Neural cell (in vitro differentiated cells): ENCODE data around the gene SH3BP5L. TPM values are rescaled to one million over a fixed set of nuclear protein-coding genes. Genes with fewer than 3 reads are reported as not detected.

Experiments
- H2AFZ ChIP-seq: fragments of 200-600, 300-800 bp; sonication (generic), shearing (Covaris generic); 2 replicates; pipeline ENCODE4 v1.6.0; 2014; ENCODE audit warnings: low read depth, mild to moderate bottlenecking, antibody characterized with exemption, low read length, moderate library complexity
- H3F3A ChIP-seq: fragments of 200-600 bp; shearing (Covaris generic); 2 replicates; pipeline ENCODE4 v1.6.1; 2016; ENCODE audit warnings: mild to moderate bottlenecking, moderate library complexity, mixed read lengths, antibody characterized with exemption, low read length; ENCODE audit not compliant: insufficient read depth, poor library complexity, severe bottlenecking
- H3K27ac ChIP-seq: fragments of 200-600, 300-800 bp; sonication (generic), shearing (Covaris generic); 2 replicates; pipeline ENCODE4 v1.5.1; 2014; ENCODE audit warnings: mild to moderate bottlenecking, low read length, moderate library complexity
- H3K27me3 ChIP-seq: fragments of 300-800, 200-600 bp; sonication (generic), shearing (Covaris generic); 2 replicates; pipeline ENCODE4 v1.6.0; 2014; ENCODE audit warnings: mild to moderate bottlenecking, low read depth, low read length, moderate library complexity; ENCODE audit not compliant: insufficient read depth
- H3K36me3 ChIP-seq: fragments of 300-800, 200-600 bp; sonication (generic), shearing (Covaris generic); 2 replicates; pipeline ENCODE4 v1.5.1; 2014; ENCODE audit warnings: mild to moderate bottlenecking, antibody characterized with exemption, low read length, moderate library complexity; ENCODE audit not compliant: insufficient read depth
- H3K4me2 ChIP-seq: fragments of 300-800, 200-600 bp; sonication (generic), shearing (Covaris generic); 2 replicates; pipeline ENCODE4 v1.6.0; 2014; ENCODE audit warnings: mild to moderate bottlenecking, low read length
- H3K4me3 ChIP-seq: fragments of 300-800, 200-600 bp; sonication (generic), shearing (Covaris generic); 2 replicates; pipeline ENCODE4 v1.5.1; 2014; ENCODE audit warnings: mild to moderate bottlenecking, low read length, moderate library complexity
- H3K79me2 ChIP-seq: fragments of 200-600 bp; shearing (Covaris generic); replicated peaks from 2 replicates; pipeline ENCODE4 v1.6.0; 2014; ENCODE audit warnings: mild to moderate bottlenecking, low read length, moderate library complexity; ENCODE audit not compliant: insufficient read depth
- H3K9ac ChIP-seq: fragments of 300-800, 200-600 bp; sonication (generic), shearing (Covaris generic); 2 replicates; pipeline ENCODE4 v1.6.1; 2016; ENCODE audit warnings: mild to moderate bottlenecking, low read length, mixed read lengths
- H3K9me2 ChIP-seq: fragments of 200-600 bp; shearing (Covaris generic); 2 replicates; pipeline ENCODE4 v1.6.1; 2016; ENCODE audit warnings: mild to moderate bottlenecking, low read length, mixed read lengths; ENCODE audit not compliant: insufficient read depth
- H3K9me3 ChIP-seq: fragments of 200-600, 300-800 bp; sonication (generic), shearing (Covaris generic); 2 replicates; pipeline ENCODE4 v1.6.1; 2016; ENCODE audit warnings: mild to moderate bottlenecking, mixed run types, low read length, moderate library complexity, mixed read lengths
- H4K20me1 ChIP-seq: fragments of 200-600 bp; shearing (Covaris generic); 2 replicates; pipeline ENCODE4 v1.6.1; 2016; ENCODE audit warnings: mild to moderate bottlenecking, mixed run types; ENCODE audit not compliant: insufficient read depth
- CTCF ChIP-seq: fragments of 450-650 bp; IDR thresholded peaks from 2 replicates; pipeline ENCODE4 v1.5.1; 2014; ENCODE audit warnings: antibody characterized with exemption, mild to moderate bottlenecking, moderate library complexity; ENCODE audit not compliant: poor library complexity, severe bottlenecking
- EP300 ChIP-seq: fragments of 450-650 bp; conservative IDR thresholded peaks from 2 replicates; pipeline ENCODE4 v1.6.1; 2014; ENCODE audit warnings: antibody characterized with exemption, mild to moderate bottlenecking, moderate library complexity; ENCODE audit not compliant: poor library complexity, severe bottlenecking
- EZH2 ChIP-seq: fragments of 200-600, 300-800 bp; shearing (Covaris generic), sonication (generic); IDR thresholded peaks from 2 replicates; pipeline ENCODE4 v1.6.1; 2014; ENCODE audit warnings: antibody characterized with exemption, low read length, borderline replicate concordance, mild to moderate bottlenecking; ENCODE audit not compliant: insufficient read depth, poor library complexity, severe bottlenecking
- MXI1 ChIP-seq: fragments of 450-650 bp; conservative IDR thresholded peaks from 2 replicates; pipeline ENCODE4 v1.6.1; 2014; ENCODE audit warnings: antibody characterized with exemption, mild to moderate bottlenecking; ENCODE audit not compliant: poor library complexity, severe bottlenecking
- POLR2AphosphoS5 ChIP-seq: IDR thresholded peaks from 2 replicates; pipeline ENCODE4 v1.6.1; 2012
- RAD21 ChIP-seq: fragments of 450-650 bp; conservative IDR thresholded peaks from 2 replicates; pipeline ENCODE4 v1.6.1; 2014; ENCODE audit warnings: antibody characterized with exemption, mild to moderate bottlenecking, moderate library complexity
- SMC3 ChIP-seq: fragments of 450-650 bp; conservative IDR thresholded peaks from 2 replicates; pipeline ENCODE4 v1.6.1; 2014; ENCODE audit warnings: antibody characterized with exemption, mild to moderate bottlenecking, moderate library complexity; ENCODE audit not compliant: poor library complexity
- TAF1 ChIP-seq: IDR thresholded peaks from 2 replicates; pipeline ENCODE4 v1.6.1; 2012; ENCODE audit warnings: low read depth
- polyA plus RNA-seq: library from polyadenylated mRNA; depleted of rRNA; stranded (reverse); fragments of >200 nt; gene quantifications from 2 replicates; pipeline ENCODE4 v1.2.3, GENCODE V29; 2014
- TF ChIP-seq, protein P1 (sequence below): IDR thresholded peaks from 2 replicates; pipeline ENCODE4 v1.6.1; 2012; ENCODE audit warnings: borderline replicate concordance

Gene SH3BP5L
- polyA plus RNA-seq, 1 donor from 2014 or later, result 38.6 TPM

DNA sequence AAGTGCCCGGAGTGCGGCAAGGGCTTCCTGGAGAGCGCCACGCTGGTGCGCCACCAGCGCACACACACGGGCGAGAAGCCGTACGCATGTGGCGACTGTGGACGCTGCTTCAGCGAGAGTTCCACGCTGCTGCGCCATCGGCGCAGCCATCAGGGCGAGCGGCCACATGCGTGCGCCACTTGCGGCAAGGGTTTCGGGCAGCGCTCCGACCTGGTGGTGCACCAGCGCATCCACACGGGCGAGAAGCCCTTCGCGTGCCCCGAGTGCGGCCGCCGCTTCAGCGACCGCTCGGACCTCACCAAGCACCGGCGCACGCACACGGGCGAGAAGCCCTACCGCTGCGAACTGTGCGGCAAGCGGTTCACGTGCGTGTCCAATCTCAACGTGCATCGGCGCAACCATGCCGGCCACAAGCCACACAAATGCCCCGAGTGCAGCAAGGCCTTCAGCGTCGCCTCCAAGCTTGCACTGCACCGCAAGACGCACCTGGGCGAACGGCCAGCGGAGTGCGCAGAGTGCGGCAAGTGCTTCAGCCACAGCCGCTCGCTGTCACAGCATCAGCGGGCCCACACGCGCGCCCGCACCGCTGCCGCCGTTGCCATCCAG lies 22.3 kb upstream of the SH3BP5L start:
- Histone ChIP-seq H3F3A (no peaks in the 10 kb centered on the region), H3K27me3 (no peaks in the 10 kb centered on the region), H3K4me2 (no peak overlapping the region), H3K36me3 (no peaks in the 10 kb centered on the region), H3K9me2 (no peaks in the 10 kb centered on the region), H3K4me3 (no peak overlapping the region), H3K9me3 (no peaks in the 10 kb centered on the region), H2AFZ (no peak overlapping the region), H3K27ac (no peak overlapping the region), H4K20me1 (no peaks in the 10 kb centered on the region), H3K9ac (no peak overlapping the region), H3K79me2 (no peaks in the 10 kb centered on the region)
- TF ChIP-seq CTCF (no peak), EP300 (no peak), MXI1 (no peak)

DNA sequence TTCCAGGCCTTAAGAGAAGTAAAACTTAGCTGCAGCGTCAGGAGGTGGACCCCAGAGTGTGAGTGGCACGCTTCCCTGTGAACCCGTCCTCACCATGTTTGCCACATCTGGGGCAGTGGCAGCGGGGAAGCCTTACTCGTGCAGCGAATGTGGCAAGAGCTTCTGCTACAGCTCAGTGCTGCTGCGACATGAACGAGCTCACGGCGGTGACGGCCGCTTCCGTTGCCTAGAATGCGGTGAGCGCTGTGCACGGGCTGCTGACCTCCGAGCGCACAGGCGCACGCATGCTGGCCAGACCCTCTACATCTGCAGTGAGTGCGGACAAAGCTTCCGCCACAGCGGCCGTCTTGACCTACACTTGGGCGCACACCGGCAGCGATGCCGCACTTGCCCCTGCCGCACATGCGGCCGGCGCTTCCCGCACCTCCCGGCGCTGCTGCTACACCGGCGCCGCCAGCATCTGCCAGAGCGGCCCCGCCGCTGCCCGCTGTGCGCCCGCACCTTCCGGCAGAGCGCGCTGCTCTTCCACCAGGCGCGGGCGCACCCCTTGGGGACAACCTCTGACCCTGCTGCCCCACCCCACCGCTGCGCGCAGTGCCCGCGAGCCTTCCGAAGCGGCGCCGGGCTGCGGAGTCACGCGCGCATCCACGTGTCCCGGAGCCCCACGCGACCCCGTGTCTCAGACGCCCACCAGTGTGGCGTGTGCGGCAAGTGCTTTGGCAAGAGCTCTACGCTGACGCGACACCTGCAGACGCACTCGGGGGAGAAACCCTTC lies 21.7 kb upstream of the SH3BP5L start:
- Histone ChIP-seq H3F3A (no peaks in the 10 kb centered on the region), H3K27ac (no peak overlapping the region), H4K20me1 (no peaks in the 10 kb centered on the region), H3K9me3 (no peaks in the 10 kb centered on the region), H3K4me3 (no peak overlapping the region), H3K79me2 (no peaks in the 10 kb centered on the region), H3K9me2 (no peaks in the 10 kb centered on the region), H3K27me3 (no peaks in the 10 kb centered on the region), H3K4me2 (no peak overlapping the region), H3K36me3 (no peaks in the 10 kb centered on the region), H2AFZ (no peak overlapping the region), H3K9ac (no peak overlapping the region)
- TF ChIP-seq, protein P1, sequence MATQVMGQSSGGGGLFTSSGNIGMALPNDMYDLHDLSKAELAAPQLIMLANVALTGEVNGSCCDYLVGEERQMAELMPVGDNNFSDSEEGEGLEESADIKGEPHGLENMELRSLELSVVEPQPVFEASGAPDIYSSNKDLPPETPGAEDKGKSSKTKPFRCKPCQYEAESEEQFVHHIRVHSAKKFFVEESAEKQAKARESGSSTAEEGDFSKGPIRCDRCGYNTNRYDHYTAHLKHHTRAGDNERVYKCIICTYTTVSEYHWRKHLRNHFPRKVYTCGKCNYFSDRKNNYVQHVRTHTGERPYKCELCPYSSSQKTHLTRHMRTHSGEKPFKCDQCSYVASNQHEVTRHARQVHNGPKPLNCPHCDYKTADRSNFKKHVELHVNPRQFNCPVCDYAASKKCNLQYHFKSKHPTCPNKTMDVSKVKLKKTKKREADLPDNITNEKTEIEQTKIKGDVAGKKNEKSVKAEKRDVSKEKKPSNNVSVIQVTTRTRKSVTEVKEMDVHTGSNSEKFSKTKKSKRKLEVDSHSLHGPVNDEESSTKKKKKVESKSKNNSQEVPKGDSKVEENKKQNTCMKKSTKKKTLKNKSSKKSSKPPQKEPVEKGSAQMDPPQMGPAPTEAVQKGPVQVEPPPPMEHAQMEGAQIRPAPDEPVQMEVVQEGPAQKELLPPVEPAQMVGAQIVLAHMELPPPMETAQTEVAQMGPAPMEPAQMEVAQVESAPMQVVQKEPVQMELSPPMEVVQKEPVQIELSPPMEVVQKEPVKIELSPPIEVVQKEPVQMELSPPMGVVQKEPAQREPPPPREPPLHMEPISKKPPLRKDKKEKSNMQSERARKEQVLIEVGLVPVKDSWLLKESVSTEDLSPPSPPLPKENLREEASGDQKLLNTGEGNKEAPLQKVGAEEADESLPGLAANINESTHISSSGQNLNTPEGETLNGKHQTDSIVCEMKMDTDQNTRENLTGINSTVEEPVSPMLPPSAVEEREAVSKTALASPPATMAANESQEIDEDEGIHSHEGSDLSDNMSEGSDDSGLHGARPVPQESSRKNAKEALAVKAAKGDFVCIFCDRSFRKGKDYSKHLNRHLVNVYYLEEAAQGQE, result no peak
- TF ChIP-seq SMC3 (no peak), RAD21 (no peak), POLR2AphosphoS5 (no peak), TAF1 (no peak), MXI1 (no peak), EP300 (no peak), CTCF (no peak), EZH2 (no peak)
